ENCODE results near the gene HMOX2. TPM values are rescaled to one million over a fixed set of nuclear protein-coding genes. Genes with fewer than 3 reads are reported as not detected.

Gene HMOX2
- total RNA-seq, 4 donors from 2014 or later = 21.7 to 30.0 (median 28.4) TPM

DNA sequence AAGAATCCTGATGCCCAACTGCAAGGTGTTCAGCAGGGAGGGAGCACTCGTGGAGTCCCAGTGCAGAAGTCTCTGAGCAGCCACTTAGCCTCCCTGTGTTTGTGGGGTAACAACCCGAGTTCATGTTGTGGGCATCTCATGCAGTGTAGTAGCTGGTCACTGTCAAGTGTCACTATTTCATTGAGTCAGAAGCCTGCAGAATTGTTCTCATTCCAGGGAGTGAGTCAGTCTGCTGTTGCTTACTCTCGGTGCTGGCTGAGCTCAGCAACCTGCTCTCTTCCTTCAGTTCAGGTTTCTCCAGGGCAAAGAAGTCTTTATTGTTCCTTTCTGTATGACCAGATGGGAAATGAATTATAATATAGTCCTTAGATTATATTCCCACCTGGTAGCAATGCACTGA is 24.1 kb downstream of the HMOX2 start:
- Histone ChIP-seq H3K36me3 (no peaks in the 10 kb centered on the region), H3K4me3 (peak overlapping the region in 2 of 4 donors; percentile 7 to 11), H3K9me3 (no peaks in the 10 kb centered on the region), H3K27me3 (no peaks in the 10 kb centered on the region), H3K4me1 (peaks cover 28 to 42% of the 10 kb centered on the region in 2 donors), H3K27ac (peak overlapping the region; percentile 63 to 80 (median 72))
- DNase-seq = peak; percentile 46 to 70
- ATAC-seq = peak; percentile 97
- intact Hi-C loops (cut with DNase I; ENCODE audit: low total_unique reads) = no loop called here
- in situ Hi-C loops (cut with MboI; ENCODE audit: low sequenced_read_pairs in 4 of 4) = loop anchor here in 1 of 4 donors (25.0 kb wide), 1 partner anchor 112 kb away; the partner anchor contains the start of genes MGRN1 and UBALD1
- TF ChIP-seq, protein P1, sequence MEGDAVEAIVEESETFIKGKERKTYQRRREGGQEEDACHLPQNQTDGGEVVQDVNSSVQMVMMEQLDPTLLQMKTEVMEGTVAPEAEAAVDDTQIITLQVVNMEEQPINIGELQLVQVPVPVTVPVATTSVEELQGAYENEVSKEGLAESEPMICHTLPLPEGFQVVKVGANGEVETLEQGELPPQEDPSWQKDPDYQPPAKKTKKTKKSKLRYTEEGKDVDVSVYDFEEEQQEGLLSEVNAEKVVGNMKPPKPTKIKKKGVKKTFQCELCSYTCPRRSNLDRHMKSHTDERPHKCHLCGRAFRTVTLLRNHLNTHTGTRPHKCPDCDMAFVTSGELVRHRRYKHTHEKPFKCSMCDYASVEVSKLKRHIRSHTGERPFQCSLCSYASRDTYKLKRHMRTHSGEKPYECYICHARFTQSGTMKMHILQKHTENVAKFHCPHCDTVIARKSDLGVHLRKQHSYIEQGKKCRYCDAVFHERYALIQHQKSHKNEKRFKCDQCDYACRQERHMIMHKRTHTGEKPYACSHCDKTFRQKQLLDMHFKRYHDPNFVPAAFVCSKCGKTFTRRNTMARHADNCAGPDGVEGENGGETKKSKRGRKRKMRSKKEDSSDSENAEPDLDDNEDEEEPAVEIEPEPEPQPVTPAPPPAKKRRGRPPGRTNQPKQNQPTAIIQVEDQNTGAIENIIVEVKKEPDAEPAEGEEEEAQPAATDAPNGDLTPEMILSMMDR (IDR thresholded peaks at IDR 0.05 in 4 of 5, conservative IDR thresholded peaks at IDR 0.05 in 1 of 5) = no peak
- no peak for TF ChIP-seq POLR2A (IDR thresholded peaks at IDR 0.05)

DNA sequence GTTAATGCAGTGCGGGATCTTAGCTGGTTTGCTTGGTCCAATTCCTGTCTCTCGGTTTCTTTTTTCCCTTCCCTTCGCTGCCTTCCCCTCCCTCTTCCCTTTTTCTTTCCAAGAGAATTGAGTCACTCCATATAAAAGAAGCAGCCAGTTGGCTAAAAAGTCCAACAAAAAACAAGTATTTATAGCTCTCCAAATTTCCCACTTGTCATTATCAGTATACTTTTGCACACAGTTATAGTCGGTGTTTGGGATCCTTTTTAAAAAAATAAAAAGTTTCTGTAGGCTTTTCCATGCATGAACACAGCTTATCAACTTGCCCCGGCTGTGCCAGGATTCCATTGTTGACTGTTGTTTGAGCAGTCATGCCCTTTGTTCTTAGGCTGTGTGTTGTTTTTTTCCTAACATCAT is 24.9 kb downstream of the HMOX2 start:
- intact Hi-C loops (cut with DNase I; ENCODE audit: low total_unique reads) = no loop called here

DNA sequence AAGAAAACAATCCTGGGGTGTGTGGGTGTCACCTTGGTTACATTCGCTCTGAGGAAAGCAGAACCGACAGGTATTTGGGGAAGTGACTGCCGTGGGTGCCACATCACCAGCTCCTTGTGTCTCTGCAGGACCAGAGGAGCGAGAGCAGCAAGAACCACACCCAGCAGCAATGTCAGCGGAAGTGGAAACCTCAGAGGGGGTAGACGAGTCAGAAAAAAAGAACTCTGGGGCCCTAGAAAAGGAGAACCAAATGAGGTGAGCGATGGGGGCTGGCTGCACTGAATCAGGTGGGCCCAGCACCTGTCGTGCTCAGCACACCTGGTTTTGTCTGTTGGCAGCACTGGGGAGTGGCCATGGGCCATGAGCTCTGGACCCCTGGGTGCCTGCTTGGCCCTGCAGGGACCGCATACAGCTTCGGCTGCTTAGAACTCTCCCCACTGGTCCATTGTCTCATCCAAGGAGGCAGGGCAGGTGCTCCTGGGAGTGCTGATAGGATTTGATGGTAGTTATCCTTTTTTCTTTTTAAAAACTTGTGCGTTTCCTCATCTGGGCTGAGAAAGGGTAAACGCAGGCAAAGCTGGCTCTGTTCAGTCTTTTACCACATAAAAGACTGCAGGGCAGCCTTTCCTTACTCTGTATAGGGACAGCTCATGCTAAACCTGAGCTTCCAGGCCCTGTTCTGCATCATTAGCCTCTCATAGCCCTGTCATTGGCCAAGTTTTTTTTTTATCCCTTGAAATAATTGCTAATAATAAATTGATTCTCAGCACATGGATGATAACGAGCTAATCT is 29.4 kb downstream of the HMOX2 start:
- Histone ChIP-seq H3K27ac (no peak overlapping the region), H3K4me3 (no peak overlapping the region), H3K4me1 (peaks cover 12 to 21% of the 10 kb centered on the region in 2 donors), H3K27me3 (no peaks in the 10 kb centered on the region), H3K9me3 (no peaks in the 10 kb centered on the region), H3K36me3 (peaks cover 0 to 39% of the 10 kb centered on the region in 2 donors)
- DNase-seq = no peak
- intact Hi-C loops (cut with DNase I; ENCODE audit: low total_unique reads) (loop anchor here (1.0 to 5.0 kb wide), 3 partner anchors 43 to 117 kb away; partner anchors contain the start of gene MGRN1), in situ Hi-C loops (cut with MboI; ENCODE audit: low sequenced_read_pairs in 4 of 4) (loop anchor here in 1 of 4 donors (5.0 to 25.0 kb wide), 2 partner anchors 37 to 107 kb away; partner anchors contain the start of genes MGRN1 and UBALD1)
- no peak for ATAC-seq
- TF ChIP-seq POLR2A (IDR thresholded peaks at IDR 0.05) = no peak

More for the DNA sequence above, 24.9 kb downstream of the HMOX2 start:
- in situ Hi-C loops (cut with MboI; ENCODE audit: low sequenced_read_pairs in 4 of 4) = loop anchor here in 1 of 4 donors (25.0 kb wide), 1 partner anchor 111 kb away; the partner anchor contains the start of genes MGRN1 and UBALD1
- Histone ChIP-seq H3K4me1 (peaks cover 21 to 38% of the 10 kb centered on the region in 2 donors), H3K36me3 (no peaks in the 10 kb centered on the region), H3K4me3 (peak overlapping the region in 1 of 4 donors; percentile 11), H3K27me3 (no peaks in the 10 kb centered on the region), H3K27ac (peak overlapping the region; percentile 63 to 80 (median 72)), H3K9me3 (no peaks in the 10 kb centered on the region)
- ATAC-seq = peak; percentile 17 to 34
- no peak for DNase-seq
- TF ChIP-seq POLR2A (IDR thresholded peaks at IDR 0.05) = no peak
- TF ChIP-seq, protein P1 (IDR thresholded peaks at IDR 0.05 in 4 of 5, conservative IDR thresholded peaks at IDR 0.05 in 1 of 5) = no peak

DNA sequence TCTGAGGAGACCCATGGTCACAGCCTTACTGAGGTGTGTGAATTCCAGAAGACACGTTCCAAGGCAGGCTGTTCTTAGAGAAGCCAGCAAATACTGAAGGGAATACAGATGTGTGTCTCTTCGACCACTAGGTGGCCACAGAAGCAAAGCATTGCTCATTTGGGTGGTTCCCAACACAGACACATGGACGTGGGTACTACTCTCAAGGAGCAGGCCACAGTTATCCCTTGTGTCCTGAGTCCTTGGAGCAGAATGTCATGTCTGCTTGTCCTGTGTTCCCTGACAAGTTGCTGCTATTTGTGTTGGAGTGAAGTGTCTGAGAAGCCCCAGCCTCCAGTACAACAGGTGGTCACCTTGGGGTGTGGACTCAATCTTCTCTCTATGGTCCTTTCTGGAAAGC is 30.3 kb downstream of the HMOX2 start:
- TF ChIP-seq POLR2A (IDR thresholded peaks at IDR 0.05) = no peak
- TF ChIP-seq, protein P1 (IDR thresholded peaks at IDR 0.05 in 4 of 5, conservative IDR thresholded peaks at IDR 0.05 in 1 of 5) = peak; percentile 75 to 86 (median 81)
- Histone ChIP-seq H3K36me3 (peaks cover 0 to 48% of the 10 kb centered on the region in 2 donors), H3K9me3 (no peaks in the 10 kb centered on the region), H3K27ac (peak overlapping the region in 3 of 4 donors; percentile 22 to 46 (median 45)), H3K4me1 (peaks cover 3 to 12% of the 10 kb centered on the region in 2 donors), H3K27me3 (no peaks in the 10 kb centered on the region), H3K4me3 (no peak overlapping the region)
- ATAC-seq (peak; percentile 95 to 97), DNase-seq (peak; percentile 44 to 74)
- in situ Hi-C loops (cut with MboI; ENCODE audit: low sequenced_read_pairs in 4 of 4) = loop anchor here in 1 of 4 donors (5.0 to 25.0 kb wide), 2 partner anchors 36 to 106 kb away; partner anchors contain the start of genes MGRN1 and UBALD1
- intact Hi-C loops (cut with DNase I; ENCODE audit: low total_unique reads) = loop anchor here (1.0 to 5.0 kb wide), 3 partner anchors 42 to 116 kb away; partner anchors contain the start of gene MGRN1
